Spleen (tissue), 11 donors: Measurements from ENCODE around the gene EDIL3. TPM values are rescaled to one million over a fixed set of nuclear protein-coding genes. Genes with fewer than 3 reads are reported as not detected.

ENCODE experiments used
- DNase-seq: peaks from one replicate; pipeline ENCODE4 v3.0.0-alpha.2; 2020
- H3K27ac ChIP-seq, 8 donors: fragments of 200-600 bp; sonication (generic) in 7 of 8; 1 replicate in 4 of 8; 2 replicates in 4 of 8; pipeline versions ENCODE4 v1.5.0 to v1.8.0; 2016 to 2021; ENCODE audit warnings: inconsistent platforms in 4 of 8, mild to moderate bottlenecking in 4 of 8, moderate library complexity in 1 of 8
- H3K27me3 ChIP-seq, 7 donors: fragments of 200-600 bp; sonication (generic) in 6 of 7; replicated peaks in 1 of 7; 1 replicate in 4 of 7; 2 replicates in 3 of 7; pipeline versions ENCODE4 v1.5.0 to v1.8.0; 2016 to 2021; ENCODE audit warnings: inconsistent platforms in 3 of 7, mild to moderate bottlenecking in 1 of 7
- H3K36me3 ChIP-seq, 6 donors: fragments of 200-600 bp; sonication (generic) in 5 of 6; 1 replicate in 4 of 6; 2 replicates in 2 of 6; pipeline versions ENCODE4 v1.5.0 to v1.8.0; 2016 to 2021; ENCODE audit warnings: inconsistent platforms in 2 of 6
- H3K4me1 ChIP-seq, 6 donors: fragments of 200-600 bp; sonication (generic) in 5 of 6; 1 replicate in 3 of 6; 2 replicates in 3 of 6; pipeline versions ENCODE4 v1.5.0 to v1.8.0; 2016 to 2021; ENCODE audit warnings: inconsistent platforms in 3 of 6
- H3K4me3 ChIP-seq, 8 donors: fragments of 200-600 bp; sonication (generic) in 7 of 8; 1 replicate in 4 of 8; 2 replicates in 4 of 8; pipeline versions ENCODE4 v1.5.0 to v1.8.0; 2016 to 2021; ENCODE audit warnings: inconsistent platforms in 4 of 8, mild to moderate bottlenecking in 4 of 8, moderate library complexity in 2 of 8
- H3K9me3 ChIP-seq, 8 donors: fragments of 200-600 bp; sonication (generic) in 7 of 8; 1 replicate in 4 of 8; 2 replicates in 4 of 8; pipeline versions ENCODE4 v1.5.0 to v1.8.0; 2016 to 2021; ENCODE audit warnings: inconsistent platforms in 4 of 8
- CTCF ChIP-seq, 11 experiments: fragments of 200-600 bp in 7 of 11; fragments of 450-650 bp in 4 of 11; sonication (generic) in 4 of 11; IDR thresholded peaks in 8 of 11; conservative IDR thresholded peaks in 3 of 11; 1 replicate in 7 of 11; 2 replicates in 4 of 11; pipeline versions ENCODE4 v1.4.0 to v1.8.0; 2016 to 2021; ENCODE audit warnings: antibody characterized with exemption in 11 of 11, inconsistent platforms in 4 of 11, mild to moderate bottlenecking in 1 of 11
- POLR2A ChIP-seq, 3 donors: fragments of 450-650 bp; IDR thresholded peaks; one replicate each; pipeline ENCODE4 v1.5.1; 2017; ENCODE audit warnings: antibody characterized with exemption in 3 of 3, mild to moderate bottlenecking in 1 of 3
- POLR2AphosphoS5 ChIP-seq, 3 donors: sonication (generic); formaldehyde crosslinking; IDR thresholded peaks; one replicate each; pipeline ENCODE4 v1.5.1; 2017; ENCODE audit warnings: antibody characterized with exemption in 3 of 3
- WGBS, 5 donors: extraction: QIAGEN DNeasy Blood & Tissue Kit in 3 of 5; methylation state at CpG; one replicate each; pipeline versions ENCODE4 v1.1.5 to v1.1.7; 2013 to 2018; 5-methylcytosine and 5-hydroxymethylcytosine counted together
- intact Hi-C: fragments of 100-400 bp; cut with DNase I; formaldehyde crosslinking; loops from one replicate; pipeline ENCODE4 v1.15.0; 2023; ENCODE audit warnings: low total_unique reads
- polyA plus RNA-seq, 3 donors: library from polyadenylated mRNA; stranded (reverse); fragments of 200-250 nt; gene quantifications; one replicate each; pipeline ENCODE4 v1.2.1, GENCODE V29; 2013
- total RNA-seq, 7 donors: library from RNA; depleted of rRNA in 3 of 7; stranded (reverse); fragments of >200 nt in 3 of 7; fragmentation: NEBNext Ultra II Directional in 4 of 7; extraction: Animal tissue kit (Norgen Biotek cat#: 25700) in 4 of 7; gene quantifications; one replicate each; pipeline versions ENCODE4 v1.1.0 to v1.2.1, GENCODE V29; 2016 to 2021
- donor health status: healthy with polysubstance abuse.
- donor health status: DM: no; HTN: no; CAD: no; lungs with moderate emphysema.
- donor health status: DM: no; HTN: no; CAD: no.
- donor health status: Bipolar disorder and iron deficiency.
- donor health status: healthy.
- donor health status: DM: no; HTN: no; CAD: no.
- donor health status: DM: yes; HTN: yes; CAD: no.

The EDIL3 gene
- total and polyA plus RNA-seq, 10 donors = 0.61 to 2.9 (median 2.1) TPM

DNA sequence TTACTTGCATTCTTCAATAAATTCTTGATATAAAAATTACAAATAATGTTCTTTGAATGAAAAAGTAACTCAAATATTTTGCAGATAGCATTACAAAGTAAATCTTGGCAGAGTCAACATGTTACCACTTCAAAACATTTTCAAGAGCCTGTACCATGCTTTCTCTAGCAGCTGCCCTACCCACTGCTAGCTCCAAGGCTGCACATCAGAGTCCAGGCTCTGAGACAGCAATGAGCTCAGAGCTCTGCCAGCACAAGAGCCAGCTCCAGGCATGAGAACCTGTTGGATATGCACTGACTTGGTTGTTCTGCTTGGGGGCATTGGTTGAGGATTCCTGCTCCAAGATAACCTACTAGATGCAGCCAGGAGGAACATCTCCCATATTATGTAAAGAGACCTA lies 452.7 kb downstream of the EDIL3 start:
- TF ChIP-seq POLR2A (IDR thresholded peaks at IDR 0.05) (no peak), CTCF (IDR thresholded peaks at IDR 0.05 in 8 of 11, conservative IDR thresholded peaks at IDR 0.05 in 3 of 11) (no peak), POLR2AphosphoS5 (IDR thresholded peaks at IDR 0.05) (no peak)
- Histone ChIP-seq H3K27me3 (no peaks in the 10 kb centered on the region), H3K27ac (no peak overlapping the region), H3K9me3 (peaks cover 0 to 13% (median 2%) of the 10 kb centered on the region in 8 donors), H3K4me1 (no peaks in the 10 kb centered on the region), H3K36me3 (no peaks in the 10 kb centered on the region), H3K4me3 (no peak overlapping the region)
- intact Hi-C loops = no loop called here
- DNase-seq = no peak

GRCh38 chr5:83927140-83927733 lies 457.4 kb downstream of the EDIL3 start:
- 35 to 44% (median 43%) methylated on average over 4 of the region's 4 CpGs for WGBS, 5 donors
- no peaks in the 10 kb centered on the region for H3K4me1 ChIP-seq
- DNase-seq = no peak
- no peaks in the 10 kb centered on the region for H3K36me3 ChIP-seq
- H3K4me3 ChIP-seq = no peak overlapping the region
- TF ChIP-seq CTCF (IDR thresholded peaks at IDR 0.05 in 8 of 11, conservative IDR thresholded peaks at IDR 0.05 in 3 of 11) (peak in 6 of 11 experiments; percentile 13 to 63 (median 56)), POLR2A (IDR thresholded peaks at IDR 0.05) (no peak)
- H3K9me3 ChIP-seq = peaks cover 0 to 13% (median 3%) of the 10 kb centered on the region in 8 donors
- no peaks in the 10 kb centered on the region for H3K27me3 ChIP-seq
- intact Hi-C loops = no loop called here
- no peak overlapping the region for H3K27ac ChIP-seq

DNA sequence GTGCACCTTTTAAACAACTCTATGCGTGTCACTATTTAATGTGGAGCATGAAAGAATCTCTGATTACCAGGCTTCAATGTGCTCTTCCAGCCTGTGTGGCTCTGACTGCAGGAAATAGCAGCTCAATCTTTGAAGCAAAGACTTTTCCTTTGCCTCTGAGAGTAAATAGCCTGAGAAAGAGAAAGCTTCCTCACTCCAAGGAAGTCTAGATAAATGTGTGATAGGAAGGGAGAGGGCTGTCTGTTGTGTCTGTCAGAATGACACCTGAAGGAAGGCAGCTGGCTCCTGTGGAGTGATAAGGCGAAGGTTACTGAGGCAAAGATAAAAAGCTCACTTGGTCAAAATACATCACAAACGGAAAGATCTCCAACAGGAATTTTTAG lies 458.7 kb downstream of the EDIL3 start:
- Histone ChIP-seq H3K27ac (no peak overlapping the region), H3K36me3 (no peaks in the 10 kb centered on the region), H3K4me1 (no peaks in the 10 kb centered on the region), H3K4me3 (no peak overlapping the region), H3K9me3 (peaks cover 0 to 10% (median 2%) of the 10 kb centered on the region in 8 donors), H3K27me3 (no peaks in the 10 kb centered on the region)
- intact Hi-C loops = no loop called here
- TF ChIP-seq POLR2A (IDR thresholded peaks at IDR 0.05) = no peak
- no peak for TF ChIP-seq CTCF (IDR thresholded peaks at IDR 0.05 in 8 of 11, conservative IDR thresholded peaks at IDR 0.05 in 3 of 11)
- TF ChIP-seq POLR2AphosphoS5 (IDR thresholded peaks at IDR 0.05) = no peak
- DNase-seq = no peak
- 40 to 55% (median 54%) methylated on average over 3 of the region's 3 CpGs for WGBS, 5 donors

DNA sequence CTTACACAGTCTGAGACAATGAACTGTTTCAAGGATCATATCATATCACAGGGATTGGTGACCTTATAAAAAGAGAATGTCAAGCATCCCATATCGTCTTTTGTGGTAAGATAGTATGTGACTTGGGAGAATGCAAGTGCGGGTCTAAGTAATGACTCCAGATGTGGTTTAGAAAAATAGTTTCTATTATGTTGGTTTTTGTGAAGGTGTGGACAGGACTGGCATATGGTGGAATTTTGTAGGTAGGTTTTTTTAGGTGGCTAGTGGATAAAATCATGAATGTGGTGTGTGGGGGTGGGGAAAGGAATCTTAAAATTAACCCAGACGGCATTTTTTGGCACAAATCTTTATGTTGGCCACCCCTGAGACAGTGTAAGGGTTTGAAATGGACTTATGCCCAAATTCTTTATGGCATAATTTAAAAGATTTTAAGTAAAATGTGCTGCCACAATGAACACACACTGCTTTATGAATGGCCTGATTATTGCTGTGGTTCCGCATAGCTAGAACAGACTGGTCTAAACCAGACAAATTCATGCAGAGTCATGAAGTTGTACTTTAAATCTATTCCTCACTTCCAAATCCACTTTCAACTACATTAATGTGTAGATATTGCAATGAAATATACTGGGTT lies 459.2 kb downstream of the EDIL3 start:
- intact Hi-C loops = no loop called here
- WGBS, 5 donors = 58 to 79% (median 75%) methylated on average over 4 of the region's 4 CpGs
- H3K27me3 ChIP-seq = no peaks in the 10 kb centered on the region
- H3K9me3 ChIP-seq = peaks cover 0 to 10% (median 2%) of the 10 kb centered on the region in 8 donors
- no peaks in the 10 kb centered on the region for H3K36me3 ChIP-seq
- H3K27ac ChIP-seq = no peak overlapping the region
- no peak for DNase-seq
- TF ChIP-seq POLR2A (IDR thresholded peaks at IDR 0.05) (no peak), CTCF (IDR thresholded peaks at IDR 0.05 in 8 of 11, conservative IDR thresholded peaks at IDR 0.05 in 3 of 11) (no peak), POLR2AphosphoS5 (IDR thresholded peaks at IDR 0.05) (no peak)
- no peaks in the 10 kb centered on the region for H3K4me1 ChIP-seq
- no peak overlapping the region for H3K4me3 ChIP-seq
